ENCODE data around the gene MAST1. TPM values are rescaled to one million over a fixed set of nuclear protein-coding genes. Genes with fewer than 3 reads are reported as not detected.

Gene MAST1
- total and polyA plus RNA-seq, 7 donors, result 0.09 to 0.13 (median 0.10) TPM; not detected in 4

- WGBS, 3 donors, result 0 to 1% (median 0%) methylated on average over 49 of the region's 49 CpGs
- peak within 1 kb of the TSS; percentile 86 for H3K27ac ChIP-seq
- peaks cover 7% of the 10 kb centered on the region for H3K4me1 ChIP-seq
- no peak for TF ChIP-seq CTCF (IDR thresholded peaks at IDR 0.05)
- ATAC-seq, result peak; percentile 98 to 99 (median 99)
- H3K36me3 ChIP-seq (ENCODE audit: insufficient read depth in 1 of 2, low read depth in 1 of 2), result peaks cover 0 to 27% of the 10 kb centered on the region in 2 donors
- intact Hi-C loops (cut with DNase I), result loop anchor here in 1 of 2 donors (5.0 kb wide), 1 partner anchor 66 kb away; the partner anchor contains the start of gene GADD45GIP1
- H3K4me3 ChIP-seq, result peak within 1 kb of the TSS; percentile 98
- H3K9me3 ChIP-seq, result no peaks in the 10 kb centered on the region
- DNase-seq, result peak; percentile 96 to 98
- no peaks in the 10 kb centered on the region for H3K27me3 ChIP-seq (ENCODE audit: insufficient read depth in 3 of 3, low read length in 2 of 3)
Measured at GRCh38 chr19:12890787-12891552, 52.7 kb downstream of the MAST1 start, which contains the start of gene GCDH. GCDH (plus strand) TSS chr19:12891160; CDS start chr19:12891305, 145 bp downstream.

DNA sequence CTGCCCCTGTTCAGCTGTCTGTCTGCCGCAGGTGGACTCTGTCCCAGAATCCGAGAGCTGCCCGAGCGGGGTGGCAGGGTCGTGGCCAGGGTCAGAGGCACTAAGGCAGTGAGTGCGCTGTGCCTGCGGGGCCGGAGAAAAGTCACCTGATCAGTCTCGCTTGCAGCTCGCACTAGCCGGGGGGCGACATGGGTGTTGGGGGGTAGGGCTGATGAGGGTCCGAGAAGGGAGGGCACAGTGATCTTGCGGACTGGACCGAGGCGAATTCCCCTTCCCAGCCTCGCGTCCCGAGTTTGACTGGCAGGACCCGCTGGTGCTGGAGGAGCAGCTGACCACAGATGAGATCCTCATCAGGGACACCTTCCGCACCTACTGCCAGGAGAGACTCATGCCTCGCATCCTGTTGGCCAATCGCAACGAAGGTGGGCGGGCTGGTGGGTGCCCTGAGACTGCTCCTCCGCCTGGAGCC lies 53.3 kb downstream of the MAST1 start:
- Histone ChIP-seq H3K27ac (peak overlapping the region; percentile 86), H3K4me1 (peaks cover 7% of the 10 kb centered on the region), H3K9me3 (no peaks in the 10 kb centered on the region), H3K4me3 (peak overlapping the region; percentile 98), H3K36me3 (ENCODE audit: insufficient read depth in 1 of 2, low read depth in 1 of 2) (peaks cover 2 to 33% of the 10 kb centered on the region in 2 donors), H3K27me3 (ENCODE audit: insufficient read depth in 3 of 3, low read length in 2 of 3) (no peaks in the 10 kb centered on the region)
- intact Hi-C loops (cut with DNase I), result loop anchor here in 1 of 2 donors (5.0 kb wide), 1 partner anchor 66 kb away; the partner anchor contains the start of gene GADD45GIP1
- DNase-seq, result no peak
- no peak for ATAC-seq
- no peak for TF ChIP-seq CTCF (IDR thresholded peaks at IDR 0.05)
- WGBS, 3 donors, result 4 to 6% (median 6%) methylated on average over 26 of the region's 26 CpGs

DNA sequence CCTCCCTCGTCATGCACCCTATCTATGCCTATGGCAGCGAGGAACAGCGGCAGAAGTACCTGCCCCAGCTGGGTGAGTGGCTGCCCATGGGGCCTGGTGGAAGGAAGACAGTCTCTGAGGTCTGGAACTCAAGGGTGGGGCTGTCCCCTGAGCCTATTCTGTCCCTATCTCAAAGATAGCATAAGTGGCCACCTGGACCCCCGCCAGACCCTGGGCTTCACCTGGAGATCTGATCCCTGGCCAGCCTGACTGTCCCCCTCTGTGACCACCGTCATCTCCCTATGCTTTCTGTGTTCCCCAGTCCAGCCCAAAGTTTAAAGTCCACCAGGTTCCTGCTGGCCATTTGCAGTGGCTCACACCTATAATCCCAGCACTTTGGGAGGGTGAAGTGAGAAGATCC lies 55.3 kb downstream of the MAST1 start:
- peaks cover 7% of the 10 kb centered on the region for H3K4me1 ChIP-seq
- WGBS, 3 donors, result 91 to 96% (median 95%) methylated on average over 4 to 5 of the region's 5 CpGs

DNA sequence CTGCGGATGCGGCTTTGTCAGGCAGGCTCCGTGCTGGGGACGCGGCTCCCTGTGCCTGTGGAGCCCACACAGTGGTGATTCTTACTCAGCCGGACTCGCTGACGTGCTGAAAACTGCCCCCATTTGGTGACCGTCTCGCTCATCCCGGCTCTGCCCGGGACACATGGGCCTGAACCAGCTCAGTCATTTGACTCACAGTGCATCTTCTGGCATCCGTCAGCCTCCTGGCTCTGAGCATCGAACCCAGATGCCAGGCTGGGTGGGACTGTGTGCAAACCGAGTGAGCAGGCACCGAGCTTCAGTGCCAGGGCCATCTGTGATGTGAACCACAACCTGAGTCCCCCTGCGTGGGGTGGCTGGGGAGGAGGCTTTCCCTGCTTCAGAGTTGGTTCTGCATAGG lies 58.1 kb downstream of the MAST1 start:
- WGBS, 3 donors, result 77 to 85% (median 85%) methylated on average over 14 to 17 of the region's 17 CpGs
- Histone ChIP-seq H3K9me3 (no peaks in the 10 kb centered on the region), H3K27ac (no peak overlapping the region), H3K27me3 (ENCODE audit: insufficient read depth in 3 of 3, low read length in 2 of 3) (no peaks in the 10 kb centered on the region), H3K4me1 (peaks cover 7% of the 10 kb centered on the region), H3K36me3 (ENCODE audit: insufficient read depth in 1 of 2, low read depth in 1 of 2) (peaks cover 2 to 77% of the 10 kb centered on the region in 2 donors), H3K4me3 (no peak overlapping the region)
- DNase-seq, result no peak
- ATAC-seq, result no peak
- intact Hi-C loops (cut with DNase I), result no loop called here
- no peak for TF ChIP-seq CTCF (IDR thresholded peaks at IDR 0.05)

More for the DNA sequence above, 55.3 kb downstream of the MAST1 start:
- DNase-seq (no peak), ATAC-seq (no peak)
- TF ChIP-seq CTCF (IDR thresholded peaks at IDR 0.05), result no peak
- no peaks in the 10 kb centered on the region for H3K9me3 ChIP-seq
- H3K27me3 ChIP-seq (ENCODE audit: insufficient read depth in 3 of 3, low read length in 2 of 3), result no peaks in the 10 kb centered on the region
- H3K36me3 ChIP-seq (ENCODE audit: insufficient read depth in 1 of 2, low read depth in 1 of 2), result peaks cover 2 to 53% of the 10 kb centered on the region in 2 donors
- H3K4me3 ChIP-seq, result no peak overlapping the region
- H3K27ac ChIP-seq, result no peak overlapping the region
- intact Hi-C loops (cut with DNase I), result loop anchor here in 1 of 2 donors (5.0 kb wide), 1 partner anchor 64 kb away; the partner anchor contains the start of gene GADD45GIP1
